ENCODE data around the gene CPNE1. TPM values are rescaled to one million over a fixed set of nuclear protein-coding genes. Genes with fewer than 3 reads are reported as not detected.

The CPNE1 gene
- total RNA-seq, 4 donors from 2014 or later, result 43.3 to 238 (median 103) TPM

DNA sequence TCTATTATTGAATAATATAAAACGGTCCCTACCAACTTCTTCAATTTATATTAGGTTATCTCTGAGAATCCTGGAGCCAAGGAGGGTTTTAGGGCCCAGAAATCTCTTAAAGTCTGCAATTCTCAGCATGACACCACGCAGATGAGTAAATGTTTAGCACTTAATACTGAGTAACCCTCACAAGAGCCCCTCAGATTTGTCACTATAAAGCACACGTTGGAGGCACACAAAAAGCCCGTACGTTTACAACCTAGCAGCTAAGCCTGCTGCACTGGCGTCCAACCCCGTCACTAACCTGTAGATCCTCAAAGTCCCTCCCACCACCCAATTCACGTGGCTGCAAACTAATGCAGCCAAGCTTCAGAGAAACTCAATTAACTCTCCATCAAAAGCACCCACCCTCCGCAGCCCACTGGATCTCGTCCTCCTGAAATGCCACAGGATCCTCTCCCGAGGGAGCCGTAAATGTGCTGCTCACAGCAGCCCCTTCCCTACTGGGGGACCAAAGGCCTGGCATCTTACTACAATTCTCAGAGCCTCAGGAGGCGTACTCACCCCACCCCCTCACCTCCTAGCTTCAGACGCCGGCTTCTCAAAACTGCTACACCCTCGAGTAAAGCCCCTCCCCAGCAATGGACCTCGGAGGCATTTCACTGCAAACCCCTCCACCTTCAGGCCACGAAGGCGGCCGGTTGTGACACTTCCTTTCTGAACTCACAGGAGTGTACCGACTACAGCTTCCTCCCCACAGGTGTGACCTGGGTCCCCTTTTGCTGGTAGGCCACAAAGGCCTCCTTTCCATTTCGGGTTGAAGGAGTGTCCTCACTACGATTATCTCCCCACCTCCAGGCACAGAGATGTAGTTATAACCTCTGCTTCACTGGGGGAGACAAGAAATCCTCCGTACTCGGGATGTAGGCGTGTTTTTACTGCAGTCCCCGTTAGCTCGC lies 909 bp downstream of the CPNE1 start:
- Histone ChIP-seq H3K27me3 (no peaks in the 10 kb centered on the region), H3K4me1 (peaks cover 46% of the 10 kb centered on the region), H3K4me3 (peak overlapping the region; percentile 93), H3K9me3 (no peaks in the 10 kb centered on the region), H3K36me3 (peaks cover 6% of the 10 kb centered on the region), H3K27ac (peak overlapping the region; percentile 100)
- no peak for TF ChIP-seq EP300 (IDR thresholded peaks at IDR 0.05)
- no peak for TF ChIP-seq POLR2A (IDR thresholded peaks at IDR 0.05)
- no peak for TF ChIP-seq POLR2AphosphoS5 (IDR thresholded peaks at IDR 0.05)
- TF ChIP-seq, protein P1, sequence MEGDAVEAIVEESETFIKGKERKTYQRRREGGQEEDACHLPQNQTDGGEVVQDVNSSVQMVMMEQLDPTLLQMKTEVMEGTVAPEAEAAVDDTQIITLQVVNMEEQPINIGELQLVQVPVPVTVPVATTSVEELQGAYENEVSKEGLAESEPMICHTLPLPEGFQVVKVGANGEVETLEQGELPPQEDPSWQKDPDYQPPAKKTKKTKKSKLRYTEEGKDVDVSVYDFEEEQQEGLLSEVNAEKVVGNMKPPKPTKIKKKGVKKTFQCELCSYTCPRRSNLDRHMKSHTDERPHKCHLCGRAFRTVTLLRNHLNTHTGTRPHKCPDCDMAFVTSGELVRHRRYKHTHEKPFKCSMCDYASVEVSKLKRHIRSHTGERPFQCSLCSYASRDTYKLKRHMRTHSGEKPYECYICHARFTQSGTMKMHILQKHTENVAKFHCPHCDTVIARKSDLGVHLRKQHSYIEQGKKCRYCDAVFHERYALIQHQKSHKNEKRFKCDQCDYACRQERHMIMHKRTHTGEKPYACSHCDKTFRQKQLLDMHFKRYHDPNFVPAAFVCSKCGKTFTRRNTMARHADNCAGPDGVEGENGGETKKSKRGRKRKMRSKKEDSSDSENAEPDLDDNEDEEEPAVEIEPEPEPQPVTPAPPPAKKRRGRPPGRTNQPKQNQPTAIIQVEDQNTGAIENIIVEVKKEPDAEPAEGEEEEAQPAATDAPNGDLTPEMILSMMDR (IDR thresholded peaks at IDR 0.05), result no peak
- WGBS, result 0% methylated on average over 17 of the region's 28 CpGs
- peak; percentile 69 to 79 for DNase-seq (ENCODE audit: low spot score in 2 of 2)

DNA sequence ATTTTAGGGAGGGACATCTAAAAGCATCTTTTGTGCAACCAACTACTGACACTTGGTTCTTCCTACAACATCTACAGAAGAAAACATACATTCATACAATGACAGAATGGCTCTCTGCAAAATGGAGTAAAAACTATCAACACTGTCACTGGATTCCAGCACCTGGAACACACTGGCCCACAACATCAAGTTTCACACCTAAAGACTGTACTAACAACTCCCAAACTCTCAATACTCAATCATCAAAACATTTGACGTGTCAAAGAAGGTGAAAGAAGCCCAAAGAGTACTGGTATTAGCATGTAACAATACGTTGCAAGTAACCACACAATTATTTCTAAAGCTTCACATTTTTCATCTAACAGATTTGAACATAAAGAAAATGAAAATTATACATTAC lies 2.1 kb downstream of the CPNE1 start:
- DNase-seq (ENCODE audit: low spot score in 2 of 2), result no peak
- Histone ChIP-seq H3K27ac (no peak overlapping the region), H3K4me1 (peaks cover 54% of the 10 kb centered on the region), H3K9me3 (no peaks in the 10 kb centered on the region), H3K4me3 (peak overlapping the region; percentile 93), H3K27me3 (no peaks in the 10 kb centered on the region), H3K36me3 (no peaks in the 10 kb centered on the region)
- TF ChIP-seq POLR2AphosphoS5 (IDR thresholded peaks at IDR 0.05) (no peak), POLR2A (IDR thresholded peaks at IDR 0.05) (no peak), EP300 (IDR thresholded peaks at IDR 0.05) (no peak)
- TF ChIP-seq, protein P1 (IDR thresholded peaks at IDR 0.05), result no peak
- 15% methylated on average over 2 of the region's 2 CpGs for WGBS

DNA sequence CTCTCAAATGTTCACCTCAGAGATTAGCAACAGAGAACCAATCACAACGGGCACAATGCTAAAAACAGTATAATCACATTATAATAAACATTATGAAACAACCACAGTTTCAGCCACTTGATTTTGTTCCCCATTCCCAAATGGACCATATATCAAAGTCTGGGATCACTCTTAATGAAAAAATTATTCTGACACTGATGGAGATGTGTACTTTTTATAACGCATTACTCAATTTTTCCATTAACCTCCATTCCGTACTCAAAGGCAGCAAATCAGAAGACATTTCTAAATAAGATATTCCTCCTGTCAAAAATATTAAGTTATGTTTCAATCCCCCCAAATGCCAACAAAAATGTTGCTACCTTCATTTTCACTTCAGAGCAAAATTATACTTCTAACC lies 2.8 kb downstream of the CPNE1 start:
- no peaks in the 10 kb centered on the region for H3K9me3 ChIP-seq
- WGBS, result 19% methylated on average over 3 of the region's 3 CpGs
- no peak overlapping the region for H3K27ac ChIP-seq
- no peak for DNase-seq (ENCODE audit: low spot score in 2 of 2)
- no peak overlapping the region for H3K4me3 ChIP-seq
- no peaks in the 10 kb centered on the region for H3K36me3 ChIP-seq
- H3K4me1 ChIP-seq, result peaks cover 59% of the 10 kb centered on the region
- TF ChIP-seq POLR2AphosphoS5 (IDR thresholded peaks at IDR 0.05), result no peak
- no peak for TF ChIP-seq POLR2A (IDR thresholded peaks at IDR 0.05)
- TF ChIP-seq, protein P1 (IDR thresholded peaks at IDR 0.05), result no peak
- TF ChIP-seq EP300 (IDR thresholded peaks at IDR 0.05), result no peak
- no peaks in the 10 kb centered on the region for H3K27me3 ChIP-seq

DNA sequence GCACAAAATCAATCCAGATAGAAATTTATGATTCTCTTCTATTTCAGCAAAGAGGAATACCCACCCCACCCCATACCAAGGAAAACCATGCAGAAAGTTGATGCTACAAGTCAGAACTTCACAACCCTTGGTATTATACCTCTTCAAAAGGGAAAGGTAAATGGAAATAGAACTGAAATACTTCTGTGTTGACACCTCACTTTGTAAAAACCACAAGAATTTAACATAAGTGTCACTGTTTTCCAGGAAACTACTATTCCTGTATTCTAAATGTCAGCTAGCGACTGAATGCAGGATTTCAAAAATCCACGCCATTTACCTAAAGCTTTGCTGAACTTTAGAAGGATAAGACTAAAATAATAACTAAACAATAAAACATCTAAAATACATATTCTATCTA lies 3.6 kb downstream of the CPNE1 start:
- Histone ChIP-seq H3K9me3 (no peaks in the 10 kb centered on the region), H3K27ac (no peak overlapping the region), H3K36me3 (no peaks in the 10 kb centered on the region), H3K27me3 (no peaks in the 10 kb centered on the region), H3K4me3 (peak overlapping the region; percentile 4), H3K4me1 (peaks cover 59% of the 10 kb centered on the region)
- TF ChIP-seq, protein P1 (IDR thresholded peaks at IDR 0.05), result no peak
- no peak for TF ChIP-seq EP300 (IDR thresholded peaks at IDR 0.05)
- TF ChIP-seq POLR2AphosphoS5 (IDR thresholded peaks at IDR 0.05), result no peak
- no peak for TF ChIP-seq POLR2A (IDR thresholded peaks at IDR 0.05)
- 79% methylated on average over 2 of the region's 2 CpGs for WGBS
- DNase-seq (ENCODE audit: low spot score in 2 of 2), result no peak

DNA sequence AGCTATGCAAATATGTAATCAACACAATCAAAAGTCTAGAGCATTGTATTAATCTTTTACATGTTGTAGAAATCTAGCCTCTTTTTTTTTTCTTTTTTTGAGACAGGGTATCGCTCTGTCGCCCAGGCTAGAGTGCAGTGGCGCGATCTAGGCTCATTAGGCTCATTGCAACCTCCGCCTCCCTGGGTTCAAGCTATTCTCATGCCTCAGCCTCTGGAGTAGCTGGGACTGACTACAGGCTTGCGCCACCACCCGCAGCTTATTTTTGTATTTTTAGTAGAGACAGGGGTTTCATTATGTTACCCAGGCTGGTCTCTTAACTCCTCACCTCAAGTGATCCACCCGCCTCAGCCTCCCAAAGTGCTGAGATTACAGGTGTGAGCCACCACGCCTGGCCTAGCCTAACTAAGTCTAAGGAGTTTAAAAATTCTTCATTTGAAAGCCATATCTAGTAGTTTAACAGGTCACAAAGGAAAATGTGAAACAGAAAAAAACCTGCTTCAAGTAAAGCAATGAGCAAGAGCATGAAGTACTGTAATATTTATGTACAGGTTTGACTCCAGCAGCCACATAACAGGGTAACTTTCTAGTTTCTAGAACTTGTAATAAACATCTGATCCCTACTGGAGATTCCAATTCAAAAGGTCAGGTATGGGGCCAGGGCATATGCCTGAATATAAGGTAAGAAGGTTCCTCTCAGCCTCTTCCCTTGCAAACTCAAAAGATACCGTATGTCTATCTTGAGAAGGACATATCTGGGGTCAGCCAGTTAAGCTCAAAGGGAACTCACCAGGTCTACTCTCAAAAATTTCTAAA lies 4.4 kb downstream of the CPNE1 start:
- Histone ChIP-seq H3K4me3 (no peak overlapping the region), H3K9me3 (no peaks in the 10 kb centered on the region), H3K27ac (no peak overlapping the region), H3K36me3 (no peaks in the 10 kb centered on the region), H3K4me1 (peaks cover 59% of the 10 kb centered on the region), H3K27me3 (no peaks in the 10 kb centered on the region)
- peak in 1 of 2 donors; percentile 24 for DNase-seq (ENCODE audit: low spot score in 2 of 2)
- 91% methylated on average over 10 of the region's 10 CpGs for WGBS
- TF ChIP-seq, protein P1 (IDR thresholded peaks at IDR 0.05), result no peak
- TF ChIP-seq EP300 (IDR thresholded peaks at IDR 0.05) (no peak), POLR2A (IDR thresholded peaks at IDR 0.05) (no peak), POLR2AphosphoS5 (IDR thresholded peaks at IDR 0.05) (no peak)
